Measurements from ENCODE around the gene LRMDA.

LRMDA gene

DNA sequence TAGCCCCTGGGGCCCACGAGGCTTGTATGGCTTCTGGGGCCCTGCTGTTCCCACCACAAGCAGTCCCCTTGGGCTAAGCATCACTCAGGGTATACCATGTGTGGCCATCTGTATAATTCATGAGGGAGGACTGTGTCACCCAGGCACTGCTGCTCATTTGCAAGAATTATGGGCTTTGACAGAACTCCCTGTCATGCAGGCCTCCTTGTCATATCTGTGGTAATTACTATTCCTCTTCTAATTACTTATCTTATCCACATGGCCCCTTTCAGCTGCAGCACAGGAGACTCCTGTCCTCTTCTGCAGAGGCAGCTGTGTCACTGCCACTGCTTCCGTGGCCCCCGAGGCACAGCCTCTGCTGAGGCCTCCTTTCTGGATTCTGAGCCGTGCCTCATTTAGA lies 46.3 kb downstream of the LRMDA start:
- DNase-seq = no peak

DNA sequence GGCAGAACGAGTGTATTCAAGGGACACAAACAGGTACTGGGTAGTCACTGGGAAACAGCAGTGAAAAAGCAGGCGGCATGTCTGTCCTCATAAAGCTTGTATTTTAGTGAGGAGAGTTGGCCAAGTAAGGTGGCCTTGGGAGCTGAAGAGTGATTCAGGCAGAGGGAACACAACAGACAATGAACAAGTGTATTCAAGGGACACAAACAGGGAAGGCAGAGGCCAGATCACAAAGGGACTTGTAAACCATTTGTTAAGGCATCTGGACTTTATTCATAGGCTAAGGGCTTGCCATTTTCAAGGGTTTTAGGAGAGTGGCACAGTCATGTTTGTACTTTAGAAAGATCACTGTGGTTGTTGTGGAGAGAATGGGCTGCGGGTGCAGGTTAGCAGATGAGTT lies 49.0 kb downstream of the LRMDA start:
- no peak for DNase-seq

GRCh38 chr10:75483188-75483587 lies 51.8 kb downstream of the LRMDA start:
- no peak for DNase-seq

DNA sequence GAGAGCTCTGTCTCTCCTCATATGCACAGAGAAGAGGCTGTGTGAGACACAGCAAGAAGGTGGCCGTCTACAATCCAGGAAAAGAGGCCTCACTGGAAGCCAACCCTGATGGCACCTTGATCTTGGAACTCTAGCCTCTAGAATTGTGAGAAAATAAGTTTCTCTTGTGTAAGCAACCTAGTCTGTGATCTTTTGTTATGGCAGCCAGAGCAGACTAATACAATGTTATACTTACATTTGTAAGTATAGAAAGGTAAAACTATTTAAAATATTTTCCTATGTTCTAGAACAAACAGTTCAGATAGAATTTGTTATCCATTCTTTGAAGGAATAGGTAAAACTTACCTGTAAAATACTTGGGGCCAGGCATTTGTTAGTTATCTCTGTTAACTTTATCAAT lies 53.3 kb downstream of the LRMDA start:
- DNase-seq = no peak

GRCh38 chr10:75486591-75486990 lies 55.2 kb downstream of the LRMDA start:
- DNase-seq = no peak

GRCh38 chr10:75487087-75487754 lies 55.8 kb downstream of the LRMDA start:
- DNase-seq = no peak

DNA sequence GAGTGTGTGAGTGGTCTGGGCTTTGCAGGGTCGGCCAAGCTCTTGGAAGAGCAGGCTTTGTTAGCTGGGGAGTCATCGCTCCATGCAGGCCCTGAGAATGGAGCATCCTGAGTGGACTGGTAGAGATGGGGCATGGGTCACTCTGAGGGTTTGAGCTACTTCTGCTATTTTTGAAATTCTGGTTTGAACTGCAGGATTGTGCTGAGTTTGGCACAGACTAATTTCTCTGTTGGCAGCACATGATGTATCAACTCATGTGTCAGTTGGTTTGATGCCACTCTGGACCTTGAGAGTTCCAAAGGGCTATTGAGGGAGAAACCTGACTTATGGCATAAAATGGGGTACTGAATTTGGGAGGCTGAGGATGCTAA lies 56.3 kb downstream of the LRMDA start:
- no peak for DNase-seq

GRCh38 chr10:75492173-75492925 lies 60.9 kb downstream of the LRMDA start:
- no peak for DNase-seq

GRCh38 chr10:75493464-75493863 lies 62.0 kb downstream of the LRMDA start:
- DNase-seq = no peak

GRCh38 chr10:75495434-75496190 lies 64.2 kb downstream of the LRMDA start:
- DNase-seq = no peak

- DNase-seq = no peak
These were observed 64.8 kb downstream of the LRMDA start for GRCh38 chr10:75496191-75496567.

DNA sequence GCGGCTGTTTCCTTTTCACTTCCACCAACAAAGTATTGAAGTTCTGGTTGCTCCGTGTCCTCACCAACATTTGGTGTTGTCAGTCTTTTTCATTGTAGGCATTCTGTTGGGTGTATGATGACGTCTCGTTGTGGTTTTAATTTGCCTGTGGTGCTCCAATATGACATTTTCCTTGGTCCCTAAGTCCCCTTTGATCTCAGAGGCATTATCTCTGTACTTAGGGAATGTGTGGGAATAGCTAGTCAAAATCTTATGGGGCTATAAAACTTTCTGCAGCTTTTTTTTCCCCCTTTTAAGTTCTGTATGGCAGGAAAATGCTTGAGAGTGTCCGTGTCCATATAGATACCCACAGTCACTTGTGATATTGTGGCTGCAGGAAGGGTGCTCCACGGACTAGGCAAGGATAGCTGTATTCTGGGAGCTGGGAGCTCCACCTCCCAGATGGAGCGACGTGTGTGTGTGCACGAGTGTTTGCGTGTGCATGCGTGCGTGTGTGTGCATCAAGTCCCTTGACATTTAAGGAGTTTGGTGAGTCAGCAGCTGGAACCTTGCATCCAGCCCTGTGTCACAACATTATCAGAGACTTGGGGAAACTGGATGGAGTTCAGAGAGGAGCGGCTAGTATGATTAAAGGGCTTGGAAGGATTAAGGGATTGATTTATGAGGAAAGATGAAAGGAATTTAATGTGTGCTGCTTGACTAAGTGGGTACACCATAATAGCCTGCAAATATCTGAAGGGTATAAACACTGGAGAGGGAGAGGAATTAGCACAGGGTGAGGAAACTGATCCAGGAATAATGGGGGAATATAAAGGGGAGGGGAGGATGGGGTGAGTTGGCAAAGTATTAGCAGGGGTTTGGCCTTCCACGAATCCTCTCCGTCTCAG lies 66.8 kb downstream of the LRMDA start:
- DNase-seq = no peak

GRCh38 chr10:75498884-75499350 lies 67.5 kb downstream of the LRMDA start:
- DNase-seq = no peak

DNA sequence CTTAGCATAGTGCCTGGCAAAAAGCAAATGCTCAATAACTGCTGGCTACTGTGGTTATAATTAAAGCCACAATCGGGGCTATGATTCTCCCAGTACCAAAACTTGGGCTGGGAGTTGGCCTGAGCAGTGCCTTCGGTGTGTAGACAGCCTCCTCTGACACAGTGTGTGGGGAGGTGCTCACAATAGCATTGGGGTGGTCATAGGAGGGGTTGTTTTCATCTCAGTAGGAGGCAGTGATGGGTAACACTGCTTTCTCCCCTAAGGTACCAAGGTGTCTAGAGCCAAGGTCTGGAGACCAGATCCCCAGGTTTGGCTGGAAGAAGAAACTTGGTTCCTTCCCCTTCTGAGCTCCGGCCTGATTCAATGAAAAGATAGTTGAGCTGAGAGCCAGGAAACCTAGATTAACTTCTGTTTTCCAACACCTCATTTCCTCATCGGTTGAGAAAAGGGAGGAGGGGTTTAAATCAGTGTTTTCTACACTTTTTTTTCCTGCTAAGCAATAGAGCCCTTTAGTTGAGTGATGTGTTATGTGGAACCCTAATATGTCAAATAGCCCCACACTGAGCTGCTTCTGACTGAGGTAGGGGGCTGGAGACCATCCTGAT lies 68.2 kb downstream of the LRMDA start:
- DNase-seq = no peak

DNA sequence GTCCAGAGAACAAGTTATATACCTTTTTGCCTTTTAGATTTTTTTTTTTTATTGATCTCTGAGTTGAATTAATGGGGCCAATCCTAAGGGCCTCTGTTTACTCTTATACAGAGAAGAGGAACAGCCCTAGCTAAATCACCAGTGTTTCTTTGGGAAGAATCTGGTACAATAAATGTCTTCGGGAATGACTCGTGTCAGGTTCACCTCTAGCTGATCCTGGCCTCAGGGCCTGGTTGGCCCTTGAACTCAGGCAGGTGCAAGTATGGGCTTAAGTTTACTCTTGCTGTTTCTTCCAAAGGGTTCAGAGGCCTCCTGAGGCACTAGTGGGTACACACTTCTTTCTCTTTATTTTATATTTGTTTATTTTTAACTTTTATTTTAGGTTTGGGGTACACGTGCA lies 71.0 kb downstream of the LRMDA start:
- DNase-seq = no peak

GRCh38 chr10:75502838-75503237 lies 71.4 kb downstream of the LRMDA start:
- DNase-seq = no peak

DNA sequence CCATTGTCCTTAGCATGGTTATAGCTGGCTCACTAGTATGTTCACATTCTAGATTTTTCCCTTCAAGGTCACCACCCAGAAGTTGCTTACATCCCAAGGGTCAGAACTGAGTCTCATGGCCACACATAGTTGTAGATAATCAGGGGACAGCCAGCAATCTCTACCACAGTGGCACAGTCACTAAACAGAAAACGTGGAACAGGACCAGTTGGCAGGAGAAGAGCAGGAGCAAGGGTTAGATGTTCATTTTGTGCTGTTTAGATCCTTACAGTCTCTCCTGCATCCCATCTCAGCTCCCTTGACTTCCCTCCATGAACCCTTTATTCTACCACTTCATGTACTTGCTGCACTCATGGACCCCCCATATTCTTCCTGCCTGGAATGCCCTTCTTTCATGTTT lies 73.9 kb downstream of the LRMDA start:
- no peak for DNase-seq

GRCh38 chr10:75505840-75506506 lies 74.5 kb downstream of the LRMDA start:
- no peak for DNase-seq

GRCh38 chr10:75506930-75507329 lies 75.5 kb downstream of the LRMDA start:
- DNase-seq = no peak

DNA sequence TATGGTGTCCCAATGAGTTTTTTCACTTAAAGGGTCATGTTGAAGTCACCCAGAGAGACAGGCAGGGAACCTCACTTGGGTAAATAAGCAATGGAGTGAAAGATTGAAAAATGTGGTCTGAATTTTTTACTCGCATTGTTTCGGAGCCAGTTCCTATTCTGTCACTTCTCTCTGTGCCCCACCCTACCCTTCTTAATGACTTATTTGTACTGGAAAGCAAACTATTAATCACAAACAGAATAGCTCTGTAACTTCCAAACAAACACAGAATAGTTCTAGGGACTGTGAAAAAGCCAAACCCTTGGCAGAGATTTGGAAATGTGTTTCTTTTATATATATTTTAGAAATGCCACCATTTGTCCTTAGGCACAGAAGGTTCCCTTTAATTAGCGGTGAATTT lies 76.0 kb downstream of the LRMDA start:
- no peak for DNase-seq

DNA sequence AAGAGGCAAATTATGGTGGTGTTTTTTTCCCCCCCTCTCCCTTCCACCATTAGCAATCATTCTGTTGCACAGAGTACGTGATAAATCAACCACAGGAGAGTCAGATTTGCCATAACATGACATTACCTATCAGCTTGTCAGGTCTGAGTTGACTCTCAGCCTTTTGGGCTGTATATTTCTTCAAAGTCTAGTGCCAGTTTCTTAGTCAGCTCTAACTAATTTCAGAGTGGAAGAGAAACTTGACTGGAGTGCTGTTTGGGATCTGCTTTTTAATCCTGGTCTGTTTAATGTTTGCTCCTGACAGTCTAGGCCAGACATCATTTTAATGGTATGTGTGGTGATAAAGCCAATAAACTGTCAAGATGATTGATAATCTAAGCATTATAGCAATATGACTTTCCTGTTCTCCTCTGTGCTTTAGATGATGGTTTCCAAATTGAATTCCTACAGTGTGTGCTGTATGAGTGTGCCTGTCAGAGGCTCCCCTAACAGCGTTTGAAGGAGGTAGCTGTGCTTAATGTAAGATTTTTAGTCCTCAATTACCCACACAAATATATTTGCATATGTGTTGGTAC lies 76.9 kb downstream of the LRMDA start:
- DNase-seq = no peak

Measured in CD4-positive, alpha-beta T cell treated with Interleukin-10 for 1 hour (primary cell).